Stimulated activated CD4-positive, alpha-beta T cell treated with anti-CD3 and anti-CD28 coated beads, Interleukin-4, amount 100 ng/mL, for 1 hour (primary cell): ENCODE results near the gene NFIB.

Experiments used
- DNase-seq: peaks from one replicate; pipeline ENCODE4 v3.0.0-alpha.2; 2020

The NFIB gene

GRCh38 chr9:14094491-14094890 is 219.4 kb downstream of the NFIB start:
- DNase-seq, result no peak

DNA sequence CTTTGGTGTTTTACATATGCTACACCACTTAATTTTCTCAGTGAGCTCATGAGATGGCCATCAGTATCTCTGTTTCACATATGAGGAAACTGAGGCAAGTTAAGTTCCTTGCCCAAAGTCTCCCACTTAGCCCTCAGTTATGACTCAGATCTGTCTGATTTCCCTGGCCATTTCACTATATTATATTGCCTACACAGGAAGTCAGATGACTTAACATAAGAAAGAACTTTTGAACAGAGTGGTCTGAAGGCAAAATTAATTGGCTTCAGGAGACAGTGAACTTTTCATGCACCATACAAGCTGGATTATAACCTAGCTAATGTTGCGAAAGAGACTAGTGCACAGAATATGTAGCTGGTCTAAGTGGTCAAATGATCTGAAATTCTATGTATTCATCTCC is 221.6 kb downstream of the NFIB start:
- no peak for DNase-seq

DNA sequence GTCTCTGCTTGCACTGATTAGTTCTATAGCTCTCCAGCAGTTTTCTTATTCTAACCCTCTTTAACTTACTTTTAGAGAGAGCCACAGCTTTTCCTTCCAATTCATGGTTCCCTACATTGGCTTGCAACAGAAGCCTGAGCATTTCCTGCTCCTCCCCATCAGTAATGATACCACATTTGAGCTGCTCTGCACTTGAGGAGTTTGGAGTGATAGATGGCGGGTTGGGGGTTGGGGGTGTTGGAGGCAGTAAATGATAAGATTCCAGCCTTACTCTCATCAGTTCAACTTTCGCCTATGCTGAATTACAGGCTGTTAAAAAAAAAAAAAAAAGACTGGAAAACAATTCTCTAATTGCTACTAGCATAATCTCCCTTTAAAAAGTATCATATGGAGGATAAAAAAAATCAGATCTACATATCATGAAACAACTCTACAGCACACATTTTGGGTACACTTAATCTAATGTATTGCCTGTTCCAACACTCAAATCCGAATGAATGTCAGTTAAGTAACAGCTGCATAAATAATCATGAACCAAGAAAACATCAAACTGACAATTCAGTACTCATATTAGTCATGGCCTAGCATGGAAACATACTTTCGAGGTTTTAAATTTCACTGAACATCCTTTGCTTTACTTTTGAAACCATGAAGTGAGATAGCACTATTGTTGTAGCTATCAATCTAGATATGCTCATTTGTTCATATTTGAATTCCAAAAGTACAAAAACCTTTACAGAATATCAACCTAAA is 224.7 kb downstream of the NFIB start:
- DNase-seq, result no peak

DNA sequence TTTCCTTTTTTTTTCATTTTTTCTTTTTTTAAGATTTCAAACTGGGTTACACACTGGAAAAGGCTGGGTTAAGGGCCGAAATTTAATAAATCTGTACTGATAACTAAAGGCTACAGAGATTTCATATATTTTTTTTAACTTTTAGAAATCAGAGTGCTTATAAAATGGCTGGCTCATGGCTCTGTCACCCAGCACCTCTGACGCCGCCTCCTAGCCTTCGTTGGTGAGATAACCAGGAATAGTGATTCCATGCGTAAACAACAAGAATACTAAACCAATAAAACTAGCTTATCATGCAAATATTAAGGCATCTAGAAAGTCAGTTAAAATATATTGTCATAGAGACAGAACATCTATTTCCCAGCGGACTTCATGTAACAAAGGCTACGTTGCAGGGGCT is 226.4 kb downstream of the NFIB start:
- no peak for DNase-seq

DNA sequence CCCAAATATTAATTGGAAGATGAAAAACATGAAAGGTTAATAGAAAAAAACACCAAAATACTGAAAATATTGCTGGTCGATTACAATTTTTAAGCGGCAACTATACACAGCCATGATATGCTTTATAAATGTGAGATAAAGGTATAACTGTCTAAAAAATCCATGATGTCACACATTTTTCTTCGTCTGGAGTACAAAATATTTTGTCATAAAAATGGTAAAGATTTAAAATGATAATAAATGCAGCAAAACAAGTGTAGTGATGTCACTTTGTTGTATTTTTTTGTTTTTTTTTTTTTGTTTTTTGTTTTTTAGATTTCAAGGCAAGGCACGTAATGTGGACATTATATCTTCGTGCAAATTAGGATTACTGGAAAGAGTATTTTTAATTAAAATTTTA is 227.4 kb downstream of the NFIB start:
- no peak for DNase-seq

- no peak for DNase-seq
Observed at GRCh38 chr9:14085810-14086209, 228.1 kb downstream of the NFIB start.

- DNase-seq, result no peak
Observed at GRCh38 chr9:14084867-14085266, 229.1 kb downstream of the NFIB start.

DNA sequence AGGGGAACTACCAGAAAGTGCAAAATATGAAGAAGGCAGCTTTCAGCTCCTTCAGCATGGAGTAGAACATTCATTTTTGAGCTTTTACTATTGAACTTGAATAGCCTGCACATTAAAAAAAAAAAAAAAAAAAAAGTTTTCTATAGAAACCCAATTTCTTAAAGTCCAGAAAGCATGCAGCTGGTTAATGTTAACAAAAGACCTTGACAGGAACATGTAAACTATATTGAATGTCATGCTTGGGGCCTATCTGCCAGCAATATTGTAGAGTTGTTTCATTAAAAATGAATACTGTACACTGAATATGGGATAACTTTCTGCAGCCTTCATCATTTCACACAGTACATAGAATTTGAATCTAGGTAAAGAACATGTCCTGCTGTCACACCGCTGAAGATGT is 230.6 kb downstream of the NFIB start:
- no peak for DNase-seq

DNA sequence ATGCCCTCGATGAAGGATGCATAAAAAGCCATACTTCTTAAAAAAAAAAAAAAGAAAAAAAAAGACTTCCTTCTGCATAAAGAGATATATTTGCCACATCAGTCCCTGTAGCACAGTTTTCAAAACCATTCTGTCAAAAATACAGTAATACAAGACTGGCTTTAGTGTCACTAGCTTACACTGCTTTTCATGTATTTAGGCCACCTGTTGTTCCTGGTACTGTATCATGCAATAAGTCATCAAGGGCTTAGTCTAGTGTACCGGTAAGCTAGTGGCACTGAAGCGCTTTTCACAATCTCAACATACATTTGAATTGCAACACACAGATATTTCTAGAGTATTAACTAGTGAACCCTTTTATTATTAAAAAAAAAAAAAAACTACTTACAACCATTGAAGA is 231.2 kb downstream of the NFIB start:
- no peak for DNase-seq

- DNase-seq, result no peak
Observed at GRCh38 chr9:14081745-14082144, 232.2 kb downstream of the NFIB start.

- no peak for DNase-seq
Observed at GRCh38 chr9:14080959-14081542, 232.9 kb downstream of the NFIB start.

DNA sequence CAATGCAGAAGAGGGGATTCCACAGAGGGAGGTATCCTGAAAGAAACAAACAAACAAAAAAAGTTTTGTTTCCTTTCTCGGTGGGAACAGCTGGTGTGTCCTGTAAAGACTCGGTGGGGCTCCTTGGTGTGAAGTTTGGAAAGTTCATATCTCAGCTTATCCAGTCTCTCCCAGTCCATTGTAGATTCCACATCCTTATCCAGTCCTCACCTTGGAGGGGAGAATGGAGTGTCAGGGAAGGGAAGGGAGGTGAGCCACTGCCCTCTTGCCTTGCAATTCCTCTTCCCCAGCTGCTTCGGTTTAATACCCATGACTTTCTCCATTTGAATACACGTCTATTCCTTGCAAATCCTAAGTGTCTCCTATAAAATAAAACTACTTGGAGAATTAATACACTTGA is 234.5 kb downstream of the NFIB start:
- DNase-seq, result no peak

DNA sequence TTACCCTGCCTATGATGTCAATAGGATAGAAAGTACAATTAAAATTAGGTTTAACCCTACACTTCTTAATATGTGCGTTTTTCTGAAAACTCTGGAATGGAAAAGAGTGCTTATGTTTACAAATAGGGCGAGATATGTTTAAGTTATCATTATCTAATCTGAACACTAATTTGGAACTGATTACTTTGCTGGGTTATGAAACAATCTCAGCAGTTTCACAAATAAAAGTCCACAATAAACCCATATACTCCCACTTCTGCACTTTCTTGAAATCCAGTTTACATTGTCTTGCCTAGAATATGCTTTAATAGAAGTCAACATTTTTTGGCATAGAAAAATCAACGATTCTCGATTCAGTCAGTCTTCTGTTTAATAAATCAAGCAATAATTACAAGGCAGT is 236.3 kb downstream of the NFIB start:
- no peak for DNase-seq

DNA sequence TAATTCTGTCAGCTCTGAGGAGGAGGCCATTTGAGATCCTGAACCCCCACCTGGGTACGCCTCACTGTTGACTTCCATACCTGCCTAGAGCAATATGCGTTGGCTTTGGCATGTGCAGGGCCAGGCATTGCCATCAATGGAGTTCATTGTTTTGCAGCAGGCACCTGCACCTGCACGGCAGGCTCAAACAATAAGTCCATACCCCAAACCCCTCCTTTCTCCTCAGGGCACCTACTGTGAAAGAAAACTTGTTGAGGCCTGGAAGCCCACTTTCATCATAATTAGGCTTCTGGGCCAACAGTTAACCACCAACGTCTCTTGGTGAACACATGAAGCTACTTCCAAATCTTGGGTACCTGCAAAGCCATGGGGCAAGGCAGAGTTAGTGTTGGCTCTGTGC is 238.7 kb downstream of the NFIB start:
- DNase-seq, result no peak

DNA sequence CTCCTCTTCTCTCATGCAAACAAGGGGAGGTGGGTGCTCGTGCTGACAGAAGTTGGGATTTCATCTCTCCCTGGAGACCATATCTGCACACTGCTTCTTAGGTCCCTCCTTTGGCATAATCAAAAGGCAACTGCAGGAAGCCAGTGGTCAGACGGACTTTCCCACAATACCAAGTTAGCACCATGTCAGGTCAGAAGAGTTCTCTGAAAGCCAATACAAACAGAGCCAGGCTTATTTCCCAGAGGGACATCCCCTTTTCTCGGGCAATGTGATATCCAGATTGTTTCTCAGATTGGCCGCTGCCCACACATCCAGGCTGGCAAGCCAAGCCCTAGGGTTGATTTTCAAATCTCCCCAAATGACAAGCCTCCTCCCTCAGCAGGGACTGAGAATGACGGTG is 241.1 kb downstream of the NFIB start:
- DNase-seq, result no peak

GRCh38 chr9:14071484-14071883 is 242.5 kb downstream of the NFIB start:
- DNase-seq, result no peak

- DNase-seq, result no peak
Observed at GRCh38 chr9:14068690-14069089, 245.3 kb downstream of the NFIB start.

- DNase-seq, result no peak
Observed at GRCh38 chr9:14066831-14067230, 247.1 kb downstream of the NFIB start.

DNA sequence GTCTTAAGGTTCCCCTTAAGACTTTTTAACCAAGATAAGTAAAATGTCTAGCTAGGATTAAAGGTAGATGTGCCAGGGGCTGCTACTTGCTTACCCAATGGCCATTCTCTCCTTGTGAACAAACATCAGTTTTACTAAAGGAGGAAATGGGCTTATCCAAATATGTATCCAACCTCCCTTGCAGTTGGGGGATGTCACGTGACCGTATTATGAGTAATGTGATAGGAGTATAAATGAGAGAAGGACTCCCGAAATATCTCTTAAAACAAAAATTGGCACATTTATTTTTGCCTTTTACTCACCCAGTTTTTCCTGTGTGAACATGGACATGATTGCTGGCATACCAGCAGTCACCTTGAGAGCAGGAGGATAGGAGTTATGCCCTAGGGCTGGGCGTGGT is 247.9 kb downstream of the NFIB start:
- no peak for DNase-seq

- DNase-seq, result no peak
Observed at GRCh38 chr9:14064940-14065339, 249.0 kb downstream of the NFIB start.

DNA sequence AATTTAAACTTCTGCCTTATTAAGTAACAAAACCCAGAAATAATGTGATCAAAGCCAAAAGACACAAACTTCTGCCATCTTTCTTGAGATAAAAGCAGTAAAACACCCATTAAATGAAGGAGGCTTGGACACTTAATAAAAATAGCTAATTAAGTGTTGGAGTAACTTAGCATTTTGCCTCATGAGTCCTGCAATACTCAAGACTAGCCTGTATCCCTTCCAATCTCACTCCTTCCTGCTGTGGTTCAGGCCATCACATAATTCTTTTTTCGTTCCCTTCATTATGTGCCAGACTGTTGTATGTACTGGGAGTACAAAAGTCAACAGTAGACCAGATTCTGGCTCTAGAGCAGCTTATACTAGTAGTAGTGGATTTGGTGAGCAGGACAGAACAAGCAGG is 250.2 kb downstream of the NFIB start:
- DNase-seq, result no peak

- no peak for DNase-seq
Observed at GRCh38 chr9:14062586-14063221, 251.2 kb downstream of the NFIB start.

DNA sequence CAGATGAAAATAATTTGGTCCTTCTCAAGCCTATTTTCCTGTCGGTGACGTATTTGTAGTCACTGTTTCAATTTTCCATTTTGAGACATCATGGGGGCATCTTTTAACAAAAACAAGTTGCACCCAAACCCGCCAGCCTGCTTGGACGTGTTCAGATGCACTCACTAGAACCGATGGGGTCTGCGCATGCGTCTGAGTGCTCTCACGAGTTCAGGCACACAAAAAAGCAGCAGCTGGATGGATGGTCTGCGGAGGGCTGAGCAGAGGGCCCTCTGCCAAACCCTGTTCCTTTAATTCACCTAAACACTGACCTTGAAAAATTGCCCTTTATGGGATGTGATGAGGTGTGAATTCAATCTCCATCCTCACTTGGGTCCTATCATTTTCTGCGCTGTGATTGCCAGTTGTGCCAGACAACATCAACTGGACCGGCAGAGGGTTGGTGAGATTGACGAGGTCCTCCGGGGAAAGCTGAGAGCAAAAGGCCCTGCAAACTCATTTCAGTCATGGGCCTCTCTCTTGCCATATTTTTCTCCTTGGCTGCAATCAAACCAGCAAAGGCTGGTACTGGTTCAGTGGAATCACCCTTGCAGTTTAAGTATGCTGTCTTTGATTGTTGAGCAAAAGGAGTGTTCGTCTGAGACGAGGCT is 251.9 kb downstream of the NFIB start:
- DNase-seq, result no peak

DNA sequence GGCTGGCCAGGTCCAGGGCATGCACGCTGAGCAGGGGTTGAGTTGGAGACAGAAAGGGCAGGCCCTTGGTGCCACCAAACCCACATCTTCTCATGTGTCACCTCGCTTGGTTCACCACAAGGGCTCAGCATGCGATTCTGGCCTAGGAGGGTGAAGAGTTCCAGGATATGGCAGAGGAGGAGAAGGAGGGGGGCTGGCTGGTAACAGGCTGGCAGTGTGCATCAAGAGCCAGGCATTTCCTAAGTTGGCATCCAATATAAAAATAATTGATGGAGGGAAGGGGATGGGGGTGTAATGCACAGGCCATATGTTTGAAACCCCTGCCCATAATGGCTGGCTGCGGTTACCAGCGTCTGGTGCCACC is 255.6 kb downstream of the NFIB start:
- DNase-seq, result no peak
